Effector memory CD4-positive, alpha-beta T cell (primary cell): ENCODE measurements around the gene SHB.

Source experiments
- DNase-seq, 3 donors: peaks; one replicate each; pipeline ENCODE4 v3.0.0-alpha.2; 2020
- H3K27ac ChIP-seq: 2 replicates; pipeline ENCODE4 v1.7.0; 2013; ENCODE audit warnings: mild to moderate bottlenecking, low read length, moderate library complexity; ENCODE audit not compliant: insufficient read depth, poor library complexity, severe bottlenecking
- H3K27me3 ChIP-seq: replicated peaks from 2 replicates; pipeline ENCODE4 v1.7.0; 2013; ENCODE audit warnings: mild to moderate bottlenecking, low read length; ENCODE audit not compliant: insufficient read depth, control insufficient read depth, poor library complexity, severe bottlenecking
- H3K36me3 ChIP-seq: 2 replicates; pipeline ENCODE4 v1.7.0; 2013; ENCODE audit warnings: mild to moderate bottlenecking, low read length, moderate library complexity; ENCODE audit not compliant: control insufficient read depth, insufficient read depth
- H3K4me1 ChIP-seq: 2 replicates; pipeline ENCODE4 v1.7.0; 2013; ENCODE audit warnings: low read length, mild to moderate bottlenecking; ENCODE audit not compliant: control insufficient read depth, insufficient read depth, poor library complexity, severe bottlenecking
- H3K4me3 ChIP-seq: 2 replicates; pipeline ENCODE4 v1.7.0; 2013; ENCODE audit warnings: low read length, low read depth, mild to moderate bottlenecking; ENCODE audit not compliant: insufficient read depth, poor library complexity, severe bottlenecking
- H3K9me3 ChIP-seq: 2 replicates; pipeline ENCODE4 v1.7.0; 2013; ENCODE audit warnings: mild to moderate bottlenecking, low read length, moderate library complexity; ENCODE audit not compliant: control insufficient read depth

SHB gene

DNA sequence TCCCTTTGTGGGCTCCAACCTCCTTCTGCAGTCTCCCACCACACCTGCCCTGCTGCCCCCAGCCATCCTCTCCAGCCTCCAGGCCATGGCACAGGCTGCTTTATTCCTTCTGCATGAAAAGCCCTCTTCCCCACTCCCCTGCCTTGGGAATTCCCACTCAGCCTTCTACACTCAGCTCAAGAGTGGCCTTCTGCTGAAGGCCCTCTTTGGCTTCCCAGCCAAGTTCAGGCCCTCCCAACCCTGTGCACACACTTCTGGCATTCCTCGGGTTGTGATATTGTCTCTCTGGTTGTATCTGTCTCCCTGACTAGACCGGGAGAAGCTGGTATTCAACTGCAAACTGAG is 5.7 kb downstream of the SHB start:
- H3K4me3 ChIP-seq: no peak overlapping the region
- no peak for DNase-seq
- no peaks in the 10 kb centered on the region for H3K36me3 ChIP-seq
- no peaks in the 10 kb centered on the region for H3K27me3 ChIP-seq
- no peak overlapping the region for H3K27ac ChIP-seq
- peaks cover 14% of the 10 kb centered on the region for H3K4me1 ChIP-seq
- H3K9me3 ChIP-seq: no peaks in the 10 kb centered on the region

DNA sequence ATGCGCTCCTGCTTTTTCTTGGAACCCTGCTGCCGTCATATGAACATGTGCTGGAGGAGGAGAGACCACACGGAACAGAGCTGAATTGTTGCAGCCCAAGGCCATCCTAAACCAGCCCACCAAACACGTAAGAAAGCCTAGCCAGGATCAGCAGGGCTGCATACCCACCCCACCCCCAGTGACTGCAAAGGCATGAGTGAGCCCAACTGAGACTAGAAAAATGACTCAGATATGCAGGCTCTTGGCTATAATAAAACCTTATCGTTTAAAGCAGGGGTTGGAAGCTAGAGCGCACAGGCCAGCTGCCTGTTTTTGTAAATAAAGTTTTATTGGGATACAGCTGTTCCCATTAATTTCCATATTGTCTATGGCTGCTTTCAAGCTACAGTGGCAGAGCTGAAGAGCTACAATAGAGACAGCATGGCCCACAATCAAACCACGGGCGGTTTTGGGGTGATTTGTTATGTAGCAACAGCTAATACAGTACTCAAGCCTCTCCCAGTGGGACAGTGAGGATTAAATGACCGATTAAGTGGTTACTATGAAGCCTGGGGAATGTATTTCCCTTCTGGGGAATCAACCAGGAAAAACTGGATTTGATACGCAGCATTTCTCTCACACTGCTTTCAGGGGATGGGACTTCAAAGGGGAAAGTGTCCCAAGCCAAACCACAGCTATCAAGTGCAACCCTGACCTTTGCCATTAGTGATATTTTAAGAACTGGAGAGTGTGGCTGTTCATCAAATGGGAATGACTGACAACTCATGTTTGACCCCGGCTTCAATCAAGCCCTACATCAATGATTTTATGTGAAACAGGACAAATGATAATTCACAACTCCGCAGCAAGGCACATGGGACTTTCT is 6.3 kb downstream of the SHB start:
- no peaks in the 10 kb centered on the region for H3K36me3 ChIP-seq
- no peak overlapping the region for H3K4me3 ChIP-seq
- no peak overlapping the region for H3K27ac ChIP-seq
- H3K27me3 ChIP-seq: no peaks in the 10 kb centered on the region
- peaks cover 10% of the 10 kb centered on the region for H3K4me1 ChIP-seq
- no peak for DNase-seq
- no peaks in the 10 kb centered on the region for H3K9me3 ChIP-seq

DNA sequence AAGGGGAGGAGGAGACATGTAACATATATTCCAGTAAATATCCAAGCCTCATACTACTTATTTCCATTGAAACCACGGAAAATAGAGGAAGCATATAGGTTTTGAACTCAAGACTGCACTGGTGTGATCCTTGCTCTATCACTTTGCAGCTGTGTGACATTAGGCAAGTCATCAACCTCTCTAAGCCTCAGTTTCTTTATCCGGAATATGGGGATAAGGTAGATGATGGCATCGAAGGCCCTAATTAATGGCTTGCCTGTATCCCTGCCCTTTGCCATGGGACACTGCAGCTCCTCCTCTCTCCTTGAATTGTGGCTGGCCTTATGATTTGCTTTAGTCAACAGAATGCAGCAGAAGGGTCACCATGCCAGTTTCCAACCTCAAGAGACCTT is 6.9 kb downstream of the SHB start:
- no peak overlapping the region for H3K4me3 ChIP-seq

DNA sequence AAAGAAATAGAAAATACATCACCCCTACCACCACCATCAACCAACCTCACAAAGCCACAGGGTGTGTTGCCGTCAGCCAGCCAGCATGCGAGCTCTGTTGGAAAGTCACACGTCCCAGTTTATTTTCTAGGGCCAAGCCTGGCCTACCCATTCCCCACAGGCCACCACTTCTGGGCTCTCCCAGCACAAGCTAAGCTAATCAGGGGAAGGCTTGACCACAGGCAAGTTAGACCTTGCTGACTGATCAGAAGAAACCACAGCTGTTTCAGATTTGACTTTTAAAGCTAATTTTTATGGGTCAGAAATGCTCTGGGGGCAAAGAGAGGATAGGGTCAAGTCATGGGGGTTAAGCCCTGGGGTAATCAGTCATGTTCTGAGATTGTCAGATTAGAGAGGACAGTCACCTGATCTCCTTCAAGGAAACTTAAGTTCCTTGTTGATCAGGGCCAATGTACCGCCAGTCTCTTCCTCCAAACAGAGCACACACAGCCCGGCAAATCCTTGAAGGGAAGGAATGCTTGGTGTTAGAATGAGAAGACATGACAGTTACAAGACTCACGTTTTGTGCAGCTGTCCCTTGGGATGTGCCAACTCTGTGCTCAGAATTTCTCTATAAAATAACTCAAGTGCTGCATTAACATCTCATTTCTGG is 7.6 kb downstream of the SHB start:
- Histone ChIP-seq H3K27ac (no peak overlapping the region), H3K4me3 (no peak overlapping the region), H3K9me3 (no peaks in the 10 kb centered on the region), H3K4me1 (no peaks in the 10 kb centered on the region), H3K36me3 (no peaks in the 10 kb centered on the region), H3K27me3 (no peaks in the 10 kb centered on the region)
- no peak for DNase-seq

More for the DNA sequence above, 6.9 kb downstream of the SHB start:
- Histone ChIP-seq H3K27me3 (no peaks in the 10 kb centered on the region), H3K9me3 (no peaks in the 10 kb centered on the region), H3K27ac (no peak overlapping the region), H3K36me3 (no peaks in the 10 kb centered on the region), H3K4me1 (peaks cover 3% of the 10 kb centered on the region)
- no peak for DNase-seq

DNA sequence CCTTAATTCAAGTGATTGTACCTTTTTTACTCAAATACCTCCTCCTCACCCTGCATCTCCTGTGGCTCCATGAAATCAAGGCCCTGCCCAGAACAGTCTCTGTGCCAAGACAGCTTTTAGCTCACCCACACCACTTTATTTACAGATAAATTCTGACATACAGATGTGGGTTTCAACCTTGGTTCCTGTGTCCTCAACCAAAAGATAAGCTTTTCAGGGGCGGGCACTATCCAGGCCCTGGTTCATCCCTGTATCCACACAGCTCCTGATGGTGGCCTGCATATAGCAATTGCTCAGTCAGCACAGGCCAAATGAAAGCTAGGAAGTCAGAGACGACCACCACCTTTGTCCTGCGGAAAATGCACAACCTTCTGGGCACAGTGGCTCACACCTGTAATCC is 8.3 kb downstream of the SHB start:
- H3K27me3 ChIP-seq: no peaks in the 10 kb centered on the region
- no peak overlapping the region for H3K4me3 ChIP-seq
- no peaks in the 10 kb centered on the region for H3K9me3 ChIP-seq
- no peaks in the 10 kb centered on the region for H3K4me1 ChIP-seq
- H3K36me3 ChIP-seq: no peaks in the 10 kb centered on the region
- no peak for DNase-seq
- H3K27ac ChIP-seq: no peak overlapping the region

DNA sequence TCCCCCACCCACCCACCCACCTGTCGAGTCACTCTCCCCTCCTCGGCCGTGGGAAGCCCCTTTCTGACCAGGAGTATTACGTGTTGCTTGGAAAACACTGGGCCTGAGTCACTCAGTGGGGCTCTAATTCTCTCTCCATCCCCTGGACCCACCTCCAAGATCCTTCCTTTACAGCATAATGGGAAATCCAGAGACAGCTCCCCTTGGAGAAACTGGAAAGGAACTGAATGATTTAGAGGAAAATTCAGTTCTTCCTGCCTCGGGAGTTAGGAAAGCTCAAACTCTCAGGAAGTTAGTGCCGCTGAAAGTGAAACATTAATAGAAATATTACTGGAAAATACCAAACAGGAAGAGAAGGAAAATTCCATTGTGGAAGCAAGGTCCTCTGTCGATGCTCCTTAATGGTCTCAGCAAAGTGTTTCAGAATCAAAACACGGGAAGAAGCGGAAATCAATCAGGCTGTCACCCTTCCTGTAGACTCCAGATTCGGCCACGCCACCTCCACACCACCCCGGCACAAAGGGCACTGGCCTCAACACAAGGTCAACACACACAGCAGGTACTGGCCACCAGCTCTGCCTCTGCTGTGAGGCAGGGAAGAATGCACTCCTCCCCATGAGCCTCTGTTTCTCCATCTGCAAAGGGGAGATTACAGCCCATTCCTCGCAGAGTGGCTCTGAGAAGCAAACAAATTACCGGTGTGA is 9.6 kb downstream of the SHB start:
- no peak for DNase-seq
- Histone ChIP-seq H3K27ac (no peak overlapping the region), H3K9me3 (no peaks in the 10 kb centered on the region), H3K36me3 (no peaks in the 10 kb centered on the region), H3K27me3 (no peaks in the 10 kb centered on the region), H3K4me3 (no peak overlapping the region), H3K4me1 (no peaks in the 10 kb centered on the region)

DNA sequence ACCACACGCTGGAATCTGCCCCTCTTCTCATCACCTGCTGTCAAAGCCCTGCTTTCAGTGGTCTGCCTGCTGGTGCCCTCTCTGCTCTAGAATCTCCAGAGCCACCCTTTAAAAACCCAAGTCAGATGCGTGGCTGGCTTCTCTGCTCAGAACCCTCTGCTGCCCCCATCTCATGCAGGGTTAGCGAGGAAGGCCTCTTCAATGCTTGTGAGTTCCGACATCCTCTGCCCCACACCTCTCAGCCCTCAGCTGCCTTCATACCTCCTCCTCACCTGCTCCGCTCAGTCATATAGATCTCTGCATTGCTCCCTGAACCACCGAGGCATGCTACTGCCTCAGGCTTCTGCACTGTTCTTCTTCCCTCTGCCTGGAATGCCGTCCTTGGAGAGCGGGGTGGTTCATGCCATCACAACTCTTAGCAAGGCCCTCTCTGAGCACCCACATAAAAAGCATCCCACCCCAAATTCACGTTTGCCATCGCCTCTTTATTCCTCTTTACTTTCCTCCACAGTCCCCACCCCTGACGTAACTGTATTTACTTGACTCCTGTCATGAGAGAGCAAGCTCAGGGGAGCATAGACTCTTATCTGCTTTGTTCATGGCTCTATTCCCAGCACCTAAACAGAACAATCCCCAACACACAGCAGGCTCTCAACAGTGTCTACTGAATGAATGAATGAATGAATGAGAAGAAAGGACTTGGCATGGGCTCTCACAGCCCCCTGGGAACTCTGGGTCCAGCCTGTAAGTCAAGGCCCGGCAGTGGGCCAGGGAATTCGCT is 10.4 kb downstream of the SHB start:
- no peaks in the 10 kb centered on the region for H3K9me3 ChIP-seq
- DNase-seq: no peak
- H3K27ac ChIP-seq: no peak overlapping the region
- no peaks in the 10 kb centered on the region for H3K4me1 ChIP-seq
- H3K36me3 ChIP-seq: no peaks in the 10 kb centered on the region
- no peak overlapping the region for H3K4me3 ChIP-seq
- no peaks in the 10 kb centered on the region for H3K27me3 ChIP-seq

DNA sequence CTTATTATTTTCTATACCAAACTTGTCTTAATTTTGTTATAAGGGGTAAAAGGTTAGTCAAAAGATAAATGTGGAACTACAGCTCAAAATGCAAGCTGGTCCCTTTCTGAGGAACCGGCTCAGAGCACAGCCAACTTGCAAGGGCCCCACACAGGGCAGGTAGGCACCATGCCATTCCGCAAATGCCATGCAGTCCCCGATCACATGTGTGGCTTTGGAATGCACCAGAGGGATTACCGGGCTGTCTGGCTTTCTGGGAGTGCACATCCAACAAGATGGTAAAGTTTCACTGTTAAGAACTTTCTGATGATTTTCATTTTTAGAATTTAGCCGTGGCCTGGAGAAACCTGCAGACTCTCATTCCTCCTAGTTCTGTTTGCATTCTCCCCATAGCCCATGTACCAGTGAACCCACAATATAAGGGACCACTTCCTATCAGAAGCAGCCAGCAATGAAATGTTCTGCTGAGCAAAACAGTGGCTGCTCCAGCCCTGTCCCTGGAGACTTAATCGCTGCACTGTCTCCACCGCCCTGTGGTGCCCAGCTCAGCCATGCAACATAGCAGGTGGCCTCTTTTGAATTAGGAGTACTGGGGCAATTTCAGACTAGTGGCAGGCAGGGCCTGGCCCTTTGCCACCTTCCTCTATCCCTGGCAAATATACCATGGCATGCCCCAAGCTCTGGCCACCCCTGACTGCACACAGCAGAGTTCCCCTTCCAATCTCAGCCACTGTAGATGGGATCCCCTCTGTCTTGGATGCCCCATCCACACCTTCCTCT is 11.4 kb downstream of the SHB start:
- H3K27ac ChIP-seq: no peak overlapping the region
- H3K36me3 ChIP-seq: no peaks in the 10 kb centered on the region
- H3K4me3 ChIP-seq: no peak overlapping the region
- H3K4me1 ChIP-seq: no peaks in the 10 kb centered on the region
- DNase-seq: no peak
- H3K27me3 ChIP-seq: no peaks in the 10 kb centered on the region
- H3K9me3 ChIP-seq: no peaks in the 10 kb centered on the region

DNA sequence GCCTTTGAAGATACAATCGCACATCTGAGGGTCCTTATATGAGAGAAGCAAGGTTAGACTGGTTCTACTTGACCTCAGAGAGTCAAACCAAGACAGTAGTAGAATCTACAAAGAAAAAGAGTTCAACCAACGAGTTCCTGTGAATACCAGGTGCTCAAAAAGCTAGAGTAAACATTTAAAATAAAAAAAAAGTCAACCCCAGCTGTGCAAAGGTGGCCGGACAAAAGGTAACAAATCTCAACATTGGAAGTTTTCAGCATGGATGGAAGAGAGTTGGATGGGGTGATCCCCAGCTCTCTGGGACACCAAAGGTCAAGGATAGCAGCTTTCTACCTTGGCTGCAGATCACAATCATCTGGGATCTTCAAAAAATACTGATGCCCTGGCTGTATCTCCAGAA is 14.4 kb downstream of the SHB start:
- no peaks in the 10 kb centered on the region for H3K27me3 ChIP-seq
- no peaks in the 10 kb centered on the region for H3K9me3 ChIP-seq
- DNase-seq: no peak
- no peak overlapping the region for H3K4me3 ChIP-seq
- no peaks in the 10 kb centered on the region for H3K4me1 ChIP-seq
- H3K36me3 ChIP-seq: no peaks in the 10 kb centered on the region
- H3K27ac ChIP-seq: no peak overlapping the region
